Measurements from ENCODE around the gene KCNQ5. TPM values are rescaled to one million over a fixed set of nuclear protein-coding genes. Genes with fewer than 3 reads are reported as not detected.
"Not testable (repeated sequence)": the region's sequence is repeated elsewhere in the genome, so short reads cannot be mapped to it uniquely, and the experiment has no call there.

KCNQ5 gene
- total RNA-seq, 2 donors from 2014 or later = 0.22 to 0.56 TPM

DNA sequence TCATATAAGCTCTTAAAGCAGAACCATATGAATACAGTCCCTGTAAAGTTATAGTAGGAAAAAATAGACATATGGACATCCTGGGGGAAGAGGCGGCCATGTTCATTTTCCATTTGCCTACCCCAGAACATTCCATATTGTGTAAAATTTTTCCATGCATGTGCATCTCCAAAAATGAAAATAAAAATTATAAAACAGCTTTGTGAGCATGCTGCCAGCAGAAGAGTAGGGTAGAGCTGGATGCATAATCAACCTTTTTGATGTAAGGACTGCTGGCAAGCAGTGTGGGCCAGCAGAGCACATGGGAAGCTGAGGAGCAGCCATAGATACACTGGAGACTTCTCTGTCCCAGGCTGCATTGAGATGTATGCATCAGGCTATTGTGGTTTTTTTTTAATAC lies 271.0 kb downstream of the KCNQ5 start:
- no peak overlapping the region for H3K9ac ChIP-seq (ENCODE audit: low read depth in 2 of 2, low read length in 2 of 2)
- H3K9me3 ChIP-seq = no peaks in the 10 kb centered on the region
- no peaks in the 10 kb centered on the region for H3K4me1 ChIP-seq
- TF ChIP-seq, protein P1, sequence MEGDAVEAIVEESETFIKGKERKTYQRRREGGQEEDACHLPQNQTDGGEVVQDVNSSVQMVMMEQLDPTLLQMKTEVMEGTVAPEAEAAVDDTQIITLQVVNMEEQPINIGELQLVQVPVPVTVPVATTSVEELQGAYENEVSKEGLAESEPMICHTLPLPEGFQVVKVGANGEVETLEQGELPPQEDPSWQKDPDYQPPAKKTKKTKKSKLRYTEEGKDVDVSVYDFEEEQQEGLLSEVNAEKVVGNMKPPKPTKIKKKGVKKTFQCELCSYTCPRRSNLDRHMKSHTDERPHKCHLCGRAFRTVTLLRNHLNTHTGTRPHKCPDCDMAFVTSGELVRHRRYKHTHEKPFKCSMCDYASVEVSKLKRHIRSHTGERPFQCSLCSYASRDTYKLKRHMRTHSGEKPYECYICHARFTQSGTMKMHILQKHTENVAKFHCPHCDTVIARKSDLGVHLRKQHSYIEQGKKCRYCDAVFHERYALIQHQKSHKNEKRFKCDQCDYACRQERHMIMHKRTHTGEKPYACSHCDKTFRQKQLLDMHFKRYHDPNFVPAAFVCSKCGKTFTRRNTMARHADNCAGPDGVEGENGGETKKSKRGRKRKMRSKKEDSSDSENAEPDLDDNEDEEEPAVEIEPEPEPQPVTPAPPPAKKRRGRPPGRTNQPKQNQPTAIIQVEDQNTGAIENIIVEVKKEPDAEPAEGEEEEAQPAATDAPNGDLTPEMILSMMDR (IDR thresholded peaks at IDR 0.05) = no peak
- no peaks in the 10 kb centered on the region for H3K27me3 ChIP-seq
- no peak for DNase-seq
- no peak overlapping the region for H3K4me3 ChIP-seq
- H3K27ac ChIP-seq = no peak overlapping the region
- intact Hi-C loops (cut with DNase I) = no loop called here
- H3K36me3 ChIP-seq = no peaks in the 10 kb centered on the region

DNA sequence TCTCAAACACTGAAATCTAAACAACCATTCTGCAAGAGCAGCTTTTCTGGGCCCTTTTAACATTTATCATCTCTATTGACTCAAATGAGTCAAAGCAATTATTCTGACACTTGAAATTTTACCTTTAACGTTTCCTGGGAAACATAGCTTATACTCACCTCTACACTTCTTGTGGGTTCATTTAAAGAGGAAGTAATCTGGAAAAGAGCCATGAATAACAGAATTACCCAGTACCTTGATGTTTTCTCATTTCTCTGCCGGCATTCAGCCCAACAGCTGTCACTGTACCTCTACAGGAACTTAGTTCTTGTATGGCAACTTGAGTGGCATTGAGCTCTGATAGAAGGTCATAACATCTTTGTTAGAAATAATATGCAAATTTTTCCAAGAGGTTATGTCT lies 272.2 kb downstream of the KCNQ5 start:
- no peak for DNase-seq
- H3K36me3 ChIP-seq = no peaks in the 10 kb centered on the region
- no peak overlapping the region for H3K27ac ChIP-seq
- no peak overlapping the region for H3K9ac ChIP-seq (ENCODE audit: low read depth in 2 of 2, low read length in 2 of 2)
- no peak overlapping the region for H3K4me3 ChIP-seq
- no peaks in the 10 kb centered on the region for H3K4me1 ChIP-seq
- intact Hi-C loops (cut with DNase I) = no loop called here
- H3K9me3 ChIP-seq = no peaks in the 10 kb centered on the region
- TF ChIP-seq, protein P1 (IDR thresholded peaks at IDR 0.05) = no peak
- H3K27me3 ChIP-seq = no peaks in the 10 kb centered on the region

GRCh38 chr6:72898313-72898712 lies 276.4 kb downstream of the KCNQ5 start:
- DNase-seq; H3K4me1 ChIP-seq; intact Hi-C loops (cut with DNase I); H3K27ac ChIP-seq; H3K9ac ChIP-seq (ENCODE audit: low read depth in 2 of 2, low read length in 2 of 2); H3K36me3 ChIP-seq; H3K27me3 ChIP-seq; H3K9me3 ChIP-seq; H3K4me3 ChIP-seq: not testable (repeated sequence)

GRCh38 chr6:72905705-72906478 lies 284.0 kb downstream of the KCNQ5 start:
- TF ChIP-seq, protein P1 (IDR thresholded peaks at IDR 0.05) = no peak
- Histone ChIP-seq H3K4me3 (no peak overlapping the region), H3K36me3 (no peaks in the 10 kb centered on the region), H3K4me1 (no peaks in the 10 kb centered on the region), H3K27me3 (no peaks in the 10 kb centered on the region), H3K27ac (no peak overlapping the region), H3K9ac (ENCODE audit: low read depth in 2 of 2, low read length in 2 of 2) (no peak overlapping the region), H3K9me3 (no peaks in the 10 kb centered on the region)
- intact Hi-C loops (cut with DNase I) = no loop called here
- DNase-seq = no peak

- DNase-seq = no peak
- H3K27me3 ChIP-seq = no peaks in the 10 kb centered on the region
- H3K4me3 ChIP-seq = no peak overlapping the region
- no peaks in the 10 kb centered on the region for H3K4me1 ChIP-seq
- no peaks in the 10 kb centered on the region for H3K36me3 ChIP-seq
- no peak overlapping the region for H3K9ac ChIP-seq (ENCODE audit: low read depth in 2 of 2, low read length in 2 of 2)
- no peaks in the 10 kb centered on the region for H3K9me3 ChIP-seq
- no peak overlapping the region for H3K27ac ChIP-seq
- intact Hi-C loops (cut with DNase I) = no loop called here
- TF ChIP-seq, protein P1 (IDR thresholded peaks at IDR 0.05) = no peak
Observed at GRCh38 chr6:72911463-72912155, 289.7 kb downstream of the KCNQ5 start.

GRCh38 chr6:72913797-72914196 lies 291.9 kb downstream of the KCNQ5 start:
- Histone ChIP-seq H3K27me3 (no peaks in the 10 kb centered on the region), H3K36me3 (no peaks in the 10 kb centered on the region), H3K4me1 (no peaks in the 10 kb centered on the region), H3K27ac (no peak overlapping the region), H3K4me3 (no peak overlapping the region), H3K9me3 (no peaks in the 10 kb centered on the region), H3K9ac (ENCODE audit: low read depth in 2 of 2, low read length in 2 of 2) (no peak overlapping the region)
- intact Hi-C loops (cut with DNase I) = no loop called here
- TF ChIP-seq, protein P1 (IDR thresholded peaks at IDR 0.05) = no peak
- no peak for DNase-seq
